ENCODE measurements around the gene SLC9A1. TPM values are rescaled to one million over a fixed set of nuclear protein-coding genes. Genes with fewer than 3 reads are reported as not detected.

SLC9A1 gene
- total RNA-seq, 6 donors from 2014 or later = 18.1 to 51.4 (median 31.5) TPM

DNA sequence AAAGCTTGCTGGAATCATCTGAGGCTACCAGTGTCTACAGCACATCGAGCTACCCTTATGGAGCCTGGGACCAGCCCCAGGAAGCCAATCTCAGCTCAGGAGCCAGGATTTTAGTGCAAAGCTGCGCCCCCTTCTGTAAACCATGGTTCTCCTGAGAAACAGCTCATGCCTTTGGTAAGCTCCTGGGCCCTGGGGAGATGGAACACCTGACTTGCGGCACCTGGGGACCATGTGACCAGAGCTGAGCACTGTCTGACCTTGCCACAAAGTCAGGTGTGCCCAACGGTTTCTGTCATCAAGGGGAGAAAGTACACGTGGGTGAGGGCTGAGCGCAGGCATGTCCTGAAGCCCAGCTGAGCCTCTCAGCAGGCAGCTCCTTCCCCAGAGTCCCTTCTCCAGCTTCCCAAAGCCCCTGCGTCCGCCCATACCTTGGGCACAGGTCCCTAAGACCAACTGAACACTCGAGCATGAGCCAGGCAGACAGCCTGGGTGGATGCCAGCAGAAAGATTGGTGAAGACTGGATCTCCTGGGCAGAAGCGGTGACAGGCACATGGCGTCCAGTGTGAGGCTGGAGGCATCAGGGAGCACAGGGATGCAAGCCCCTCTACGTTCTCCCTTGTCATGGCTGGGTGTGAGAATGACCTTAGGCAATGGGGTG lies 84.4 kb downstream of the SLC9A1 start:
- TF ChIP-seq EP300 (IDR thresholded peaks at IDR 0.05) = no peak
- TF ChIP-seq POLR2A (IDR thresholded peaks at IDR 0.05) = no peak
- no peak for TF ChIP-seq POLR2AphosphoS5 (IDR thresholded peaks at IDR 0.05)
- TF ChIP-seq CTCF (IDR thresholded peaks at IDR 0.05) = no peak
- Histone ChIP-seq H3K9me3 (no peaks in the 10 kb centered on the region), H3K4me1 (no peaks in the 10 kb centered on the region), H3K27me3 (no peaks in the 10 kb centered on the region), H3K4me3 (no peak overlapping the region), H3K36me3 (no peaks in the 10 kb centered on the region), H3K27ac (no peak overlapping the region)
- DNase-seq (no peak), ATAC-seq (ENCODE audit: low FRiP score in 2 of 2) (no peak)
- WGBS, 2 donors = 75 to 80% methylated on average over 6 to 10 of the region's 12 CpGs

GRCh38 chr1:27068922-27069321 lies 86.0 kb downstream of the SLC9A1 start:
- Histone ChIP-seq H3K4me1 (no peaks in the 10 kb centered on the region), H3K27ac (no peak overlapping the region), H3K36me3 (no peaks in the 10 kb centered on the region), H3K27me3 (no peaks in the 10 kb centered on the region), H3K4me3 (no peak overlapping the region), H3K9me3 (no peaks in the 10 kb centered on the region)
- no peak for DNase-seq
- WGBS, 2 donors = 93 to 95% methylated on average over 4 of the region's 4 CpGs
- no peak for ATAC-seq (ENCODE audit: low FRiP score in 2 of 2)
- TF ChIP-seq CTCF (IDR thresholded peaks at IDR 0.05) (no peak), EP300 (IDR thresholded peaks at IDR 0.05) (no peak), POLR2A (IDR thresholded peaks at IDR 0.05) (no peak), POLR2AphosphoS5 (IDR thresholded peaks at IDR 0.05) (no peak)

GRCh38 chr1:27065999-27066630 lies 88.8 kb downstream of the SLC9A1 start:
- WGBS, 2 donors = 94 to 96% methylated on average over 5 of the region's 5 CpGs
- Histone ChIP-seq H3K9me3 (no peaks in the 10 kb centered on the region), H3K4me1 (no peaks in the 10 kb centered on the region), H3K4me3 (no peak overlapping the region), H3K36me3 (no peaks in the 10 kb centered on the region), H3K27ac (no peak overlapping the region), H3K27me3 (no peaks in the 10 kb centered on the region)
- ATAC-seq (ENCODE audit: low FRiP score in 2 of 2) = no peak
- DNase-seq = no peak
- TF ChIP-seq POLR2A (IDR thresholded peaks at IDR 0.05) = no peak
- no peak for TF ChIP-seq EP300 (IDR thresholded peaks at IDR 0.05)
- TF ChIP-seq POLR2AphosphoS5 (IDR thresholded peaks at IDR 0.05) = no peak
- TF ChIP-seq CTCF (IDR thresholded peaks at IDR 0.05) = no peak

- H3K9me3 ChIP-seq = no peaks in the 10 kb centered on the region
- TF ChIP-seq POLR2AphosphoS5 (IDR thresholded peaks at IDR 0.05) = no peak
- no peak for TF ChIP-seq CTCF (IDR thresholded peaks at IDR 0.05)
- TF ChIP-seq POLR2A (IDR thresholded peaks at IDR 0.05) = no peak
- no peak for TF ChIP-seq EP300 (IDR thresholded peaks at IDR 0.05)
- WGBS, 2 donors = 85 to 89% methylated on average over 8 of the region's 8 CpGs
- no peak for ATAC-seq (ENCODE audit: low FRiP score in 2 of 2)
- H3K4me3 ChIP-seq = no peak overlapping the region
- no peak overlapping the region for H3K27ac ChIP-seq
- no peaks in the 10 kb centered on the region for H3K27me3 ChIP-seq
- no peaks in the 10 kb centered on the region for H3K36me3 ChIP-seq
- H3K4me1 ChIP-seq = no peaks in the 10 kb centered on the region
- no peak for DNase-seq
Measured at GRCh38 chr1:27060891-27061290, 94.0 kb downstream of the SLC9A1 start.

All from upper lobe of left lung (tissue), 6 donors.